Kidney epithelial cell (primary cell): ENCODE results near the gene CACNA1D. TPM values are rescaled to one million over a fixed set of nuclear protein-coding genes. Genes with fewer than 3 reads are reported as not detected.

Experiments used
- DNase-seq: peaks from one replicate; pipeline ENCODE4 v3.0.0-alpha.2; 2010; ENCODE audit warnings: low read depth
- H3K27me3 ChIP-seq: 2 replicates; pipeline ENCODE4 v1.6.0; 2011; ENCODE audit warnings: low read length; ENCODE audit not compliant: control insufficient read depth, insufficient read depth
- H3K36me3 ChIP-seq: 2 replicates; pipeline ENCODE4 v1.5.1; 2011; ENCODE audit warnings: low read length; ENCODE audit not compliant: control insufficient read depth, insufficient read depth
- H3K4me3 ChIP-seq: 2 replicates; pipeline ENCODE4 v1.5.1; 2011; ENCODE audit warnings: low read depth, mild to moderate bottlenecking, control low read depth, low read length
- CTCF ChIP-seq: IDR thresholded peaks from 2 replicates; pipeline ENCODE4 v1.5.1; 2011; ENCODE audit warnings: mild to moderate bottlenecking, moderate library complexity, low read length, control low read depth, inconsistent platforms; ENCODE audit not compliant: insufficient read depth, poor library complexity, severe bottlenecking
- total RNA-seq: library from RNA; depleted of rRNA; stranded (reverse); fragments of >200 nt; gene quantifications from 2 replicates; pipeline ENCODE4 v1.2.3, GENCODE V29; 2015

The CACNA1D gene
- total RNA-seq, 1 donor from 2014 or later = 0.21 TPM

DNA sequence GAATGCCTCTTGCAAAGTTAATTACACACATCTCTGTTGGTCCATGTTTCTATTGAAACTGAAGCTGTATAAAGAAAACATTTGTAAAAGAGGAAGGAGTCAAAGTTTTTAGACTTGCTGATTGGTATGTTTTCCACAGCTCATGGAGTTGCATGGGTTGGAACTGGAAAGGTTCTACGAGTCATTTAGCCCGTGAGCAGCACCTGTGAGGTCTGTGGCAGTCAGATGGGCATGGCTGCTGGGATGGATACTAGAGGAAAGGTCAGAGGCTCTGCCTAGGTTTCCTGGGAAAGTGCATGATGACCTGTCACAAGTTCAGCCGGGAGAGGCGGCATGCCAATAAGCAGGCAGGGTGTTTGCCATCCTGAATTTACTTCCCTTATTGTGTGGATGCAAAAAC, 155.4 kb downstream of the CACNA1D start:
- TF ChIP-seq CTCF = no peak
- H3K27me3 ChIP-seq = no peaks in the 10 kb centered on the region
- H3K4me3 ChIP-seq = no peak overlapping the region
- DNase-seq = no peak
- no peaks in the 10 kb centered on the region for H3K36me3 ChIP-seq

DNA sequence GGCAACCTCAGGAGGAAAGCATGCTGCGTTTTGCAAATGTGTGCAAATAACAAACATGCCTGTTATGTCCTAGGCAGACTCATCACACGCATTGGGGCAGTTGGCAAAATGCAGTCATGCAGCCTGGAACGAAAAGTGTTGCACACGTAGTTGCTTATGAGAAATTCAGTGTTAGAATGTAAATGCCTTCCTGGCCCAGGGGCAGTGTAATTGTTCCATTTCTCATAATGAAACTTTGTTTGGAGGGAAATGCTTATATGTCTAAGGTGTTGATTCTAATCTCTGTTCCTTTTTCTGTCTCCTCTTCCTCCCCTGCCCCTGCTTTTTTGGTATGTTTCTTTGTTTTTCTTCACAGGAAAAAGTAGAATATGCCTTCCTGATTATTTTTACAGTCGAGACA, 156.0 kb downstream of the CACNA1D start:
- H3K27me3 ChIP-seq = no peaks in the 10 kb centered on the region
- no peak for DNase-seq
- H3K4me3 ChIP-seq = no peak overlapping the region
- no peak for TF ChIP-seq CTCF
- no peaks in the 10 kb centered on the region for H3K36me3 ChIP-seq

DNA sequence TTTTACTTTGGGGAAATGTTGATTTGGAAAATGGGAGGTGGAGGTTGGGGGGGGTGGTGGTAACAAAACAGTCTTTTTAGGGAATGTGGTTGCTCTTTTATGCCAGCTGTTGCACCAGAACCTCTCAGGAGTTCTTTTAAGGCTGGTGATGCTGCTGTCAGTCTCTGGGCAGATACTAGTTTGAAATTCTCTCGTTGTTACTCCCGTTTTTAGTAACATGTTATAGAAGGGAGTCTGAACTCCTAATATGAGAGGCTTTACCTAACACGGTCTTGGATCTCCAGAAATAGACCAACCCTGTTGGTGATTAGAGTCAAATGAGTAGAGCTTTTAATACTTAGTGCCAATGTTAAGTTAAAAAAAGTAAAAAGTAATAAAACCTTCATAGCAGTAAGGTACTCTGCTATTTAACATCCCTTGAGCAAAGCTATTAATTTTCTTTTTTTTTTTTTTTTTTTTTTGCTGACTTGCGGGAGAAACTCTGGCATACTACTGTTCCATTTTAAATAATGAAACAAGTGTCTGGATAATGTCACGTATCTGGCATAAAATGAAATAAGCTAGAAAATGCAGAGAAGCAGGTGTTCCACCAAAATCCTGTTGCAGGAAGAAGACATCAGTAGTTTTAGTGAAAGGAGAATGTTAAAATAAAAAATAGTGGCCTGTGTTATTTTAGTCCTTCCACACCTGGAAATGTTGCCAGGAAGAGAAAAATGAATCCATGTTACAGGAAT, 156.7 kb downstream of the CACNA1D start:
- Histone ChIP-seq H3K36me3 (no peaks in the 10 kb centered on the region), H3K27me3 (no peaks in the 10 kb centered on the region), H3K4me3 (no peak overlapping the region)
- DNase-seq = no peak
- no peak for TF ChIP-seq CTCF

GRCh38 chr3:53651927-53652326, 157.5 kb downstream of the CACNA1D start:
- TF ChIP-seq CTCF = no peak
- DNase-seq = no peak
- no peak overlapping the region for H3K4me3 ChIP-seq
- H3K36me3 ChIP-seq = no peaks in the 10 kb centered on the region
- H3K27me3 ChIP-seq = no peaks in the 10 kb centered on the region

DNA sequence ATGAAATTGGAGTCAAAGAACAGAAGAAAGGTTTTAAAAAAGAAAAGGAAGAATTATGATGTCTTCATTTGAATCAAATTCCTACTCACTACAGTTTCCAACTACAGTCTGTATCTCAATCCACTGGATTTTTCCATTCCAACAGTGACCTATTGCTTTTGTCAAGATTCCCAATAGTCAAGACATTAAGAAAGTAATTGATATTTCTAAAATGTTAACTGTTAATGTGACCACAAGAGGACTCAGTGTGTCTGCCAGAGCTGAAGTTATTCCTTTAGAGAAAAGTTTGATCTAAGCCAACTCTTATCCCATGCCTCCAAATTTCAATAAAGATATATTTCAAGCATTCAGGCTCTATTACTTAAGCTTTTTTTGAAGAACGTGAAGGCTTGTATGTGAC, 163.2 kb downstream of the CACNA1D start:
- Histone ChIP-seq H3K27me3 (no peaks in the 10 kb centered on the region), H3K36me3 (no peaks in the 10 kb centered on the region), H3K4me3 (no peak overlapping the region)
- TF ChIP-seq CTCF = no peak
- no peak for DNase-seq

DNA sequence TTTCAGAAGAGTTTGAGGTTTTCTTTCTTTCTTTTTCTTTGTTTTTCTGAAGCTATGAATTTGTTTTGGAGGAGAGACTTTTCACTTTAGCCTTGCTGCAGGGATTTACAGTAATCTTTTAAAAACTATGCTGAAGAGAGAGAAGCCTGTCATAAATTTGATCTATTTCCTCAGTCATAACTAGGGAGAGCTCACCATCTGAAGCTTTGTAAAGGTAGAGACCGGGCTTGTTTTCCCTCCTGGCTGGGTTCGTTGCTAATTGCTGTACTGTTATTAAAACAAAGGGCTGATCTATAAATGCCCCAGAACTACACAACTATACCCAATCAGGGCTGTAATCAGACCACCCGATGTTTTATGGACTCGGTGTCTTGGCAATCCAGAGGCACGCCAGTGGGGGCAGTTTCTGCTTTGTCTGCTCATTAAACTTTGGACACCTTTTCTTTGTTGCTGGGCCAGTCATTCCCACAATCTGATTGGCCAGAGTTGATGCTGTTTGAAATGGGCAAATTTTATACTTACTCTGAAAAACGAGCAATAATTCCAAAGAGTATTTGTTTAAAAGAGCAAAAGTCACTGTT, 164.3 kb downstream of the CACNA1D start:
- H3K4me3 ChIP-seq = no peak overlapping the region
- no peak for DNase-seq
- TF ChIP-seq CTCF = no peak
- no peaks in the 10 kb centered on the region for H3K36me3 ChIP-seq
- H3K27me3 ChIP-seq = no peaks in the 10 kb centered on the region
